GM18498 (cell line): ENCODE measurements around the gene CRYBB3.

ENCODE experiments used
- ATAC-seq: cut with Tn5 transposase; IDR thresholded peaks from one replicate; pipeline ENCODE4 v1.9.1; 2021; ENCODE audit warnings: mild to moderate bottlenecking, moderate library complexity; ENCODE audit not compliant: unreplicated experiment

The CRYBB3 gene

GRCh38 chr22:25199731-25200520 lies at the start of gene CRYBB3:
Gene CRYBB3 (plus strand): TSS chr22:25199858. CDS start chr22:25201397, 1,539 bp downstream.
- no peak for ATAC-seq

- no peak for ATAC-seq
Measured at GRCh38 chr22:25153961-25154666, 45.5 kb upstream of the CRYBB3 start.

- ATAC-seq = no peak
Measured at GRCh38 chr22:25154667-25154999, 45.0 kb upstream of the CRYBB3 start.

GRCh38 chr22:25156736-25157135 lies 42.9 kb upstream of the CRYBB3 start:
- ATAC-seq = no peak

- ATAC-seq = no peak
Measured at GRCh38 chr22:25159028-25159427, 40.6 kb upstream of the CRYBB3 start.

- no peak for ATAC-seq
Measured at GRCh38 chr22:25160120-25160996, 39.3 kb upstream of the CRYBB3 start.

GRCh38 chr22:25161017-25161915 lies 38.4 kb upstream of the CRYBB3 start:
- ATAC-seq = no peak

- no peak for ATAC-seq
Measured at GRCh38 chr22:25161916-25162530, 37.6 kb upstream of the CRYBB3 start.

GRCh38 chr22:25162561-25162960 lies 37.1 kb upstream of the CRYBB3 start:
- no peak for ATAC-seq

- no peak for ATAC-seq
Measured at GRCh38 chr22:25165785-25166184, 33.9 kb upstream of the CRYBB3 start.

- no peak for ATAC-seq
Measured at GRCh38 chr22:25166266-25167040, 33.2 kb upstream of the CRYBB3 start.

- no peak for ATAC-seq
Measured at GRCh38 chr22:25167082-25167481, 32.6 kb upstream of the CRYBB3 start.

- ATAC-seq = no peak
Measured at GRCh38 chr22:25167834-25168601, 31.6 kb upstream of the CRYBB3 start.

- no peak for ATAC-seq
Measured at GRCh38 chr22:25169278-25170031, 30.2 kb upstream of the CRYBB3 start.

- no peak for ATAC-seq
Measured at GRCh38 chr22:25170426-25170980, 29.2 kb upstream of the CRYBB3 start.

- ATAC-seq = no peak
Measured at GRCh38 chr22:25172153-25172552, 27.5 kb upstream of the CRYBB3 start.

GRCh38 chr22:25174156-25174887 lies 25.3 kb upstream of the CRYBB3 start:
- ATAC-seq = no peak
